Activated CD4-positive, alpha-beta T cell treated with anti-CD3 and anti-CD28 coated beads, Interleukin-2, amount 50 U/mL, for 4 hours (primary cell): Measurements from ENCODE around the gene CD79B.
A peak's percentile ranks its signal among the peaks of the same experiment; 100 is the strongest.

Experiments used
- DNase-seq, 2 experiments: peaks; one replicate each; pipeline ENCODE4 v3.0.0-alpha.2; 2020

Gene CD79B

GRCh38 chr17:63931981-63932561, at the start of gene CD79B:
Gene CD79B, minus strand, starts transcription at chr17:63932331. Its CDS starts 70 bp downstream, at chr17:63932261.
- peak; percentile 15 to 25 for DNase-seq

DNA sequence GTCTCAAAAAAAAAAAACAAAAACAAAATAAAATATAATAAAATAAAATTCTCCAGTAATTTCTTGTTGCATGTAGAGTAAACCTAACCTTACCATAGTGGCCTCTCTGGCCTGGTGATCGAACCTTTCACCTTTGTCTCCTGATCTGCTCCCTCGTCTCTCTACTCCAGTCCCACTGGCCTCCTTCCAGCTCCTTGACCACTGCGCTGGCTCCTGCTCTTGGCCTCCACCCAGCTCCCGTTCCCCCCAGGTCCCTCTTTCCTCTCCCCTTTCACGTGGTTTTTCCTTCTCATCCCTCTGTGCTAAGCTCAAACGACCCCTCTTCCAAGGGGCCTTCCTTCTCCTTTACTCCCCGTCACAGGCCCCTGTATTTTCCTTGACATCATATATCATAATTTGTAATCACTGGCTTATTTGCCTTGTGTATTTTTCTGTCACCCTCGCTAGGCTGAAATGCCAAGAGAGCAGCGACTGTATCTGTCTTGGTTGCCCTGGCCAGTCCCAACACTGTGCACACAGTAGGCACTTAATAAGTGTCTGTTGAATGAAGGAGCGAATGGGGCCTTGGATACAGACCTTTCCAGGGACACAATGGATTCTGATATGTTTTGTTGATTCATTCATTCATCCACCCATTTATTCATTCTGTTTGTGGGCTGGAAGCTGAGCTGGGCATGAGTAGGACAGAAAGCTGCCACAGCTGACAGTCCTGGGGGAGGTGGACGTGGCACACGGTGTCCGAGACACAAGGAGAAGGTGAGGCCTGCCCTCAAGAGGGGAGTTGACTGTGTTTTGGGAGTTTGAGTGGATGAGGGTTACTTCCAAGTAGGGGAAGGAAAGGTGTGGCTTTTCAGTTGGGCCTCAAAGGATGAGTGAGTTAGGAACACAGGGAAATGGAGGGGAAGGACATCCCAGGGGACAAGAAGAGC, 46.4 kb upstream of the CD79B start:
- DNase-seq = no peak

DNA sequence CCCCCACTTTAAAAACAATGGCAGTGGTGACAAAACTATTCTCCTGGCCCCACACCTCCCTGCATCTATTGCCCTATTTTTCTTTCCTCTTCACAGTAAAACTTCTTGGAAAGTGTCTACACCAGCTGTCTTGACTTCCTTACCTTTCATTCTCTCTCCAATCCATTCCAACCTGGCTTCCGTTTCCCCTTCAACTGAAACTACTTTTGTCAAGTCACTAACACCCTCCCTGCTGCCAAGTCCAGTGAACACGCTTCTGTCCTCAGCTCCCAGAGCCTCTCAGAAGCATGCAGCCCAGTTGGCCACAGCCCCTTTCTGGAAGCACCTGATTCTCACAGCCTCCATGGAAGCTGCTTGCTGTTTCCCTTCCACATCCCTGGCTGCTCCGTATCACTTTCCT, 44.6 kb upstream of the CD79B start:
- no peak for DNase-seq

DNA sequence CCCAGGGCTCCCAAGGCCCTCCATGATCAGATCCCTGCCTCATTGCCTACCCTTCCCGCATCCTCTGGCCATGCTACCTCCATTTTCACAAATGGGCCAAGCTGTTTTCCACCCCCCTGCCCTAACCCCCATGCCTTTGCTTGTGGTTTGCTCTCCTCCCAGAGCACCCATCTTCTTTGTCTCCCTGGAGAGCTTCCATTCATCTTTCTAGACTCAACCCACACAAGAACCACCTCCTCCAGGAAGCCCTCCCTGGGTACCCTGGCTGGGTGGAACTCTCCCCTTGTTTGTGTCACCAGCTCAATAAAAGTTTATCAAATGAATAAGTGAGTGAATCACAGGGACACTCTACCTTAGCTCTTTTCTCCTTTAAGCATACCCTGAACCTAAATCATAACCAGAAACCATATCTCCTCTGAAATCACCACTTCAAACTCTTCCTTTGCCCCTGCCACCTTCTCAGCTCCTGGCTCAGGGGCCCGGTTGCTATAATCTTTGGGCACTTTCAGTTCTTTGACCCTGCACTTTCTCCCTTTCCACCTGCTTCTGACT, 43.5 kb upstream of the CD79B start:
- no peak for DNase-seq

DNA sequence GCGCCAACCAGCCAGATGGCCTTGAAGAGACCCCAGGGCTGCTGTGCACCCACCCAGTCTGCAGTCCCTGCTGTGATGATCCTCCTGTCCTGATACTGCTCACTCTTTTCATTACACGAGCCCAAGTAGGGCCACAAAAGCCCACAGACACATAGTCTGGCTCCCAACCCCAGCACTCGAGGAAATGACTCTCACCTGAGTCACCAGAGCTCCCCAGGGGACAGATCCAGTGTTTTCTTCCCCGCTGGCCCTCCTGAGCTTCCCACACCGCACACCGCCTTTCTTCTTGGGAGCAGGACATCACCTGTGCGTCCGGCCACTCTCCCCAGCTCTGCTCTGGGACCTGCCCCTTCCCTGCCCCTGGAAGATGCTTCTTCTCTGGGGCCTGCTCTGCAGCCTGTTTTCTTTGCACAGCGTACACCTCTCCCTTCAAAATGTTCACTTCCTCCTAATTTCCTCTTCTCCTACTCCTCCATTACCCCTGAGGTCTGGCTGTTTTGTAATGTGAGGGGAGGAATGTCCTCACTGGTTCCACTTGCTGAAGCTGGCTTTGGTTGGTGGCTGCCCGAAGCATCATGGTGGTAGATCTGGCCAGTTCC, 42.6 kb upstream of the CD79B start:
- no peak for DNase-seq

GRCh38 chr17:63973930-63974593, 41.9 kb upstream of the CD79B start:
- no peak for DNase-seq

DNA sequence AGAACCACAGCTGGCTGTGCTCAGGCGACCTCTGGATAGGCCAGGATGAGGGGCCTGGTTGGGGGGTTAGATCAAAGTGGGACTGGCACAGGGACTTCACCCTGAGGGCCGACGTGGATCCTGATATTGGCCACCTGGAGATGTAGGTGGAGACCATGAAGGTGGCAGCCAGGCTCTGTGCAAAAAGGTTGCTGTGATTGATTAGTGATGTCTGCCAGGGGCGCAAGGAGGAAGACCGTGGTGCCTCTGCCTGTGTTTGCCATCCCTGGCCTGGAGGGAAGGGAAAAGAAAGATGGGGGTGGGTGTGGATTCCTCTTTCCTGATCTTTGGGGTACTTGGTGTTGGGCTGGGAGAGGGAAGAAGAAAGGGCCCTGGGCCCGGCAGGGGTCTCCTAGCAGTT, 41.1 kb upstream of the CD79B start:
- DNase-seq = no peak

DNA sequence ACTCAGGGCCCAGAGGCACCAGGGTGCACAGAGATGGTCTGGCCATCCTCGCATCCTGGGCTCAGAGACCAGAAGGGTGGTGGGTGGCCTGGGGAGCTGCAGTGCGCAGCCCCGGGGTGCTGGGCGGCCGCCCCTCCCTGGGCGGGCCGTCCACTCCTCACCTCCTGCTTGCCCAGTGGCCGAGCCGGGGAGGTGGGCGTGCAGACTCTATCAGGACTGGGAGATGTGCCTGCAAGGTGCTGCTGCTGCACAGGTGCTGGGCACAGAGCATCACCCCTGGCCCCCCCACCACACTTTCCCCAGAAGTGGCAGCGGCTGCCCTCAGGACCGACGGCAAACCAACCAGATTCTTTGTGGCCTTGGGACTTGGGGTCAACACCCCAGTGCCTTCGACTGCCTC, 40.7 kb upstream of the CD79B start, which contains the start of gene SCN4A:
SCN4A (minus strand) TSS at position 123 of the 400 bp plus-strand sequence; CDS start at position 46, 77 bp downstream.
- DNase-seq = no peak

GRCh38 chr17:63969278-63969677, 37.1 kb upstream of the CD79B start:
- DNase-seq = no peak

- DNase-seq = no peak
These were observed 35.8 kb upstream of the CD79B start for GRCh38 chr17:63967953-63968352.

- no peak for DNase-seq
These were observed 34.6 kb upstream of the CD79B start for GRCh38 chr17:63966646-63967264.

DNA sequence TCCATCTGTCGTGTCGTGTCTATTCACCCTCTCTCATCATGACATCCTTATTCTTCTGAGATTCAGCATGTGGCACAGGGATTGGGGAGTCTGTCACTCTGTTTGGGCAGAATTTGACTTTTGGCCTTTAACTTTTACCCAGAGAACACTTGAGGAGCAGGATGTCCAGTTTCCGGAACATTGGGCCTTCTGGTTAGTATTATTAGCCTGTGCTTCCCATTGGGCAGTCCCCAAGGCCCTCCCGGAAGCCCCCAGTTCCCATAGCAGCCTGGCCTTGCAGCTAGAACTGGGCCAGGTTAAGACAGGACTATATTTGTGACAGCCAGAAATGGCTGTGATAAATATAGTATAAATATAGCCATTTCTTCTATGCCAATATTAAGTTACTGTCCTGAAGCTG, 31.0 kb upstream of the CD79B start:
- DNase-seq = no peak

- DNase-seq = no peak
These were observed 30.2 kb upstream of the CD79B start for GRCh38 chr17:63962298-63962744.

- peak; percentile 9 to 14 for DNase-seq
These were observed 29.5 kb upstream of the CD79B start for GRCh38 chr17:63961355-63962212.

- DNase-seq = no peak
These were observed 28.3 kb upstream of the CD79B start for GRCh38 chr17:63960430-63960829.

GRCh38 chr17:63960006-63960405, 27.9 kb upstream of the CD79B start:
- no peak for DNase-seq

DNA sequence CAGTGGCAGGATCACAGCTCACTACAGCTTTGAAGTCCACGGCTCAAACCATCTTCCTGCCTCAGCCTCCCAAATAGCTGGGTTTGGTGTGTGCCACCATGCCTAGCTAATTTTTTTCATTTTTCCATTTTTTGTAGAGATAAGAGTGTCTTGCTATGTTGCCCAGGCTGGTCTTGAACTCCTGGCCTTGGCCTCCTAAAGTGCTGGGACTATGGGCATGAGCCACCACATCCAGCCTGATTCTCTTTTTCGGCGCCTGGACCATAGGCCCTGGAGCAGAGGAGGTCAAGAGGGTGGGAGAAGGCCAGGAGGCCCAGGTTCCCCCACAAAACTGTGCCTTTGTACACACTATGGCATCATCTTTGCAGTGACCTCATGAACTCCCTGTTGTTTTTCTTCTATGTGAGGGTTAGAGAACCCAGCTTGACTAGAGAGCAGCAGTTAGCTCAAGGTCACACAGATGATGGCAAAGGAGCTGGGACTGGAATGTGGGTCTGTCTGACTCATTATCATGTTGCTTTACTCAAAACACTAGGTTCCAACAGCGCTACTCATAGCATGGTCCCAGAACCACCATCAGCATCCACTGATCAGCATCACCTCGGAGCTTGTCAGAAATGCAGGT, 24.3 kb upstream of the CD79B start:
- no peak for DNase-seq

DNA sequence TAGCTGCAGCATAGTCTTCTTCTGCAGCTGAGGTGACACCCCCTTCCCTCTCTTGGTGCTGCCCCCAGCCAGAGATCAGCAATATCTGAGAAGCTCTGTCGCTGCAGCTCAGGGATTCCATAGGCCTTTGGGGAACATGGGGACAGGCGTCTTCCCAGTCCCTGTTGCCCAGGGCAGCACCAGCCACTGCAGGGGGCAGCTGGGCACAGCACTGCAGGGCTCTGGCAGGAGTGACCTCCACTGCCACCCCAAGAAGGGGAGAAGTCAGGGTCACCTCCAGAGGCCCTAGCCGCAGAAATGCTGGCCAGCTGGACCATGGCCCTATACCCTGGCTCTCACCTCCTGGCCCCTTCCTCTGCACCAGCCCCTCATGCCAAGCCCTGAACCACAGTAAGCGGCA, 23.7 kb upstream of the CD79B start:
- no peak for DNase-seq

GRCh38 chr17:63955232-63955631, 23.1 kb upstream of the CD79B start:
- DNase-seq = no peak

- DNase-seq = no peak
These were observed 22.4 kb upstream of the CD79B start for GRCh38 chr17:63954402-63955063.
